Kidney (tissue), 14 donors: ENCODE measurements around the gene DSCAM. TPM values are rescaled to one million over a fixed set of nuclear protein-coding genes. Genes with fewer than 3 reads are reported as not detected.
A peak's percentile ranks its signal among the peaks of the same experiment; 100 is the strongest.

ENCODE experiments used
- DNase-seq, 5 donors: peaks; one replicate each; pipeline ENCODE4 v3.0.0-alpha.2; 2013 to 2020
- FAIRE-seq: peaks from 2 replicates; lab custom pipeline; 2012; peaks lifted over from hg19 to GRCh38; lab: Jason Lieb, UNC
- H3K27ac ChIP-seq, 2 donors: one replicate each; pipeline ENCODE4 v1.7.0; 2013; ENCODE audit warnings: low read depth in 2 of 2, low read length in 2 of 2, inconsistent platforms in 1 of 2
- H3K27me3 ChIP-seq: one replicate; pipeline ENCODE4 v1.7.1; 2013; ENCODE audit warnings: low read length, inconsistent platforms; ENCODE audit not compliant: control insufficient read depth, insufficient read depth
- H3K36me3 ChIP-seq, 3 donors: one replicate each; pipeline versions ENCODE4 v1.7.0 to v1.7.1; 2013; ENCODE audit warnings: low read length in 3 of 3, control low read depth in 1 of 3, inconsistent platforms in 1 of 3; ENCODE audit not compliant: insufficient read depth in 3 of 3, control insufficient read depth in 2 of 3
- H3K4me1 ChIP-seq, 3 donors: one replicate each; pipeline versions ENCODE4 v1.7.0 to v1.7.1; 2013; ENCODE audit warnings: low read length in 3 of 3, inconsistent platforms in 1 of 3, low read depth in 1 of 3; ENCODE audit not compliant: control insufficient read depth in 2 of 3, insufficient read depth in 2 of 3
- H3K4me3 ChIP-seq, 3 donors: one replicate each; pipeline versions ENCODE4 v1.7.0 to v1.8.1; 2013; ENCODE audit warnings: low read length in 3 of 3, control low read depth in 1 of 3, inconsistent platforms in 1 of 3
- H3K9ac ChIP-seq, 3 donors: one replicate each; pipeline versions ENCODE4 v1.7.0 to v1.7.1; 2013; ENCODE audit warnings: low read length in 3 of 3, control low read depth in 1 of 3, inconsistent platforms in 1 of 3
- H3K9me3 ChIP-seq, 3 donors: one replicate each; pipeline versions ENCODE4 v1.7.0 to v1.7.1; 2013; ENCODE audit warnings: low read length in 3 of 3, control low read depth in 1 of 3, inconsistent platforms in 1 of 3; ENCODE audit not compliant: control insufficient read depth in 2 of 3, insufficient read depth in 1 of 3
- CTCF ChIP-seq: IDR thresholded peaks from 3 replicates; pipeline ENCODE4 v1.5.1; 2012; ENCODE audit warnings: mild to moderate bottlenecking, moderate library complexity, borderline replicate concordance; ENCODE audit not compliant: insufficient read depth; ENCODE audit errors: extremely low read depth
- intact Hi-C: fragments of 100-400 bp; cut with DNase I; formaldehyde crosslinking; loops from one replicate; pipeline ENCODE4 v1.11.1; 2022
- polyA plus RNA-seq: library from polyadenylated mRNA; stranded (reverse); fragments of 350-450 nt; fragmentation: Illumina TruSeq; extraction: RNeasy Lipid Tissue Mini Kit (QIAGEN cat#74804); gene quantifications from one replicate; pipeline ENCODE4 v1.2.3, GENCODE V29; 2014; ENCODE audit warnings: low read depth, low replicate concordance; ENCODE audit not compliant: insufficient read depth
- total RNA-seq: library from RNA; stranded (reverse); fragmentation: NEBNext Ultra II Directional; extraction: Animal tissue kit (Norgen Biotek cat#: 25700); gene quantifications from one replicate; pipeline ENCODE4 v1.2.1, GENCODE V29; 2021
- donor health status: control.
- donor health status: control.
- donor health status: control.
- donor health status: control.
- donor health status: control.
- donor health status: DM: yes; HTN: yes; CAD: no.
- donor health status: Normal renal cell carcinoma (clear cell type).

The DSCAM gene
- total and polyA plus RNA-seq, 2 donors from 2014 or later, result not detected

GRCh38 chr21:40067751-40068150 is 779.2 kb downstream of the DSCAM start:
- intact Hi-C loops, result no loop called here
- DNase-seq (peak in 2 of 5 donors; percentile 10 to 18), FAIRE-seq (no peak)
- Histone ChIP-seq H3K4me3 (no peak overlapping the region), H3K27me3 (no peaks in the 10 kb centered on the region), H3K9ac (no peak overlapping the region), H3K4me1 (no peaks in the 10 kb centered on the region), H3K9me3 (no peaks in the 10 kb centered on the region), H3K27ac (no peak overlapping the region), H3K36me3 (no peaks in the 10 kb centered on the region)
- no peak for TF ChIP-seq CTCF

- no peaks in the 10 kb centered on the region for H3K9me3 ChIP-seq
- H3K27me3 ChIP-seq, result no peaks in the 10 kb centered on the region
- H3K4me3 ChIP-seq, result no peak overlapping the region
- no peaks in the 10 kb centered on the region for H3K36me3 ChIP-seq
- TF ChIP-seq CTCF, result no peak
- no peak overlapping the region for H3K9ac ChIP-seq
- H3K27ac ChIP-seq, result no peak overlapping the region
- no peak for FAIRE-seq
- H3K4me1 ChIP-seq, result no peaks in the 10 kb centered on the region
- intact Hi-C loops, result no loop called here
- no peak for DNase-seq
Observed at GRCh38 chr21:40066221-40066620, 780.7 kb downstream of the DSCAM start.

- Histone ChIP-seq H3K36me3 (no peaks in the 10 kb centered on the region), H3K9me3 (no peaks in the 10 kb centered on the region), H3K4me3 (no peak overlapping the region), H3K27me3 (no peaks in the 10 kb centered on the region), H3K4me1 (no peaks in the 10 kb centered on the region), H3K9ac (no peak overlapping the region), H3K27ac (no peak overlapping the region)
- DNase-seq (no peak), FAIRE-seq (no peak)
- no peak for TF ChIP-seq CTCF
- intact Hi-C loops, result no loop called here
Observed at GRCh38 chr21:40060083-40060677, 786.8 kb downstream of the DSCAM start.

GRCh38 chr21:40057331-40057730 is 789.6 kb downstream of the DSCAM start:
- Histone ChIP-seq H3K4me3 (no peak overlapping the region), H3K36me3 (no peaks in the 10 kb centered on the region), H3K9me3 (no peaks in the 10 kb centered on the region), H3K9ac (no peak overlapping the region), H3K27me3 (no peaks in the 10 kb centered on the region), H3K4me1 (no peaks in the 10 kb centered on the region), H3K27ac (no peak overlapping the region)
- DNase-seq (no peak), FAIRE-seq (no peak)
- intact Hi-C loops, result no loop called here
- TF ChIP-seq CTCF, result no peak
